Natural killer cell (primary cell): ENCODE measurements around the gene PNLIPRP2. TPM values are rescaled to one million over a fixed set of nuclear protein-coding genes. Genes with fewer than 3 reads are reported as not detected.

ENCODE experiments used
- ATAC-seq, 3 donors: fragments of 150-1000 bp in 2 of 3; fragments of 200-7000 bp in 1 of 3; cut with Tn5 transposase; 1 replicate in 1 of 3; 2 replicates in 2 of 3; pipeline ENCODE4 v1.10.0; 2021; ENCODE audit warnings: mild to moderate bottlenecking in 2 of 3, moderate library complexity in 2 of 3
- DNase-seq, 2 donors: peaks; one replicate each; pipeline versions ENCODE4 v3.0.0 to v3.0.0-alpha.2; 2013 to 2021; ENCODE audit warnings: mixed read lengths in 1 of 2
- H3K27ac ChIP-seq: one replicate; pipeline ENCODE4 v1.5.1; 2013; ENCODE audit warnings: mild to moderate bottlenecking, low read length
- H3K27me3 ChIP-seq: one replicate; pipeline ENCODE4 v1.6.1; 2013; ENCODE audit warnings: low read length; ENCODE audit not compliant: control insufficient read depth, insufficient read depth
- H3K36me3 ChIP-seq: one replicate; pipeline ENCODE4 v1.6.1; 2013; ENCODE audit warnings: low read length; ENCODE audit not compliant: control insufficient read depth, insufficient read depth
- H3K4me1 ChIP-seq: one replicate; pipeline ENCODE4 v1.6.1; 2013; ENCODE audit warnings: low read length; ENCODE audit not compliant: control insufficient read depth, insufficient read depth
- H3K4me3 ChIP-seq: one replicate; pipeline ENCODE4 v1.5.1; 2013; ENCODE audit warnings: low read length
- H3K9me3 ChIP-seq: one replicate; pipeline ENCODE4 v1.6.1; 2013; ENCODE audit warnings: low read length; ENCODE audit not compliant: control insufficient read depth, insufficient read depth
- H3K27ac Mint-ChIP-seq, 2 donors: one replicate each; pipeline ENCODE4 v1.8.0; 2022; ENCODE audit warnings: mild to moderate bottlenecking in 2 of 2, mixed read lengths in 2 of 2, moderate library complexity in 1 of 2
- H3K27me3 Mint-ChIP-seq, 2 donors: one replicate each; pipeline ENCODE4 v1.8.0; 2022; ENCODE audit warnings: low read depth in 2 of 2, mixed read lengths in 2 of 2
- H3K36me3 Mint-ChIP-seq: one replicate; pipeline ENCODE4 v1.8.0; 2022; ENCODE audit warnings: mixed read lengths
- H3K4me1 Mint-ChIP-seq, 2 donors: one replicate each; pipeline ENCODE4 v1.8.0; 2022; ENCODE audit warnings: mixed read lengths in 2 of 2
- H3K4me3 Mint-ChIP-seq: one replicate; pipeline ENCODE4 v1.8.0; 2022; ENCODE audit warnings: mild to moderate bottlenecking, moderate library complexity, mixed read lengths
- H3K9me3 Mint-ChIP-seq, 2 donors: one replicate each; pipeline ENCODE4 v1.8.0; 2022; ENCODE audit warnings: mixed read lengths in 2 of 2
- CTCF ChIP-seq: fragments of 200-600 bp; IDR thresholded peaks from one replicate; pipeline ENCODE4 v1.8.0; 2022; ENCODE audit warnings: antibody characterized with exemption
- WGBS: methylation state at CpG from one replicate; pipeline ENCODE4 v1.1.7; 2013; ENCODE audit warnings: missing lambda C conversion rate; ENCODE audit not compliant: insufficient coverage; 5-methylcytosine and 5-hydroxymethylcytosine counted together
- intact Hi-C: fragments of 100-400 bp; cut with micrococcal nuclease; formaldehyde crosslinking; loops from one replicate; pipeline ENCODE4 v1.14.2; 2022
- total RNA-seq, 4 donors: library from RNA; stranded (reverse); fragments of 120-200 nt in 1 of 4; gene quantifications; one replicate each; pipeline versions ENCODE4 v1.2.3 to v1.2.4, GENCODE V29; 2013 to 2022

PNLIPRP2 gene
- total RNA-seq, 3 donors from 2014 or later (not counting 1 experiment from before 2014, with no cell fraction given): not detected

GRCh38 chr10:116687633-116688032, 66.9 kb downstream of the PNLIPRP2 start:
- no peak for DNase-seq
- no peak overlapping the region for H3K4me3 Mint-ChIP-seq
- no peaks in the 10 kb centered on the region for H3K36me3 Mint-ChIP-seq
- 80% methylated on average over 6 of the region's 6 CpGs for WGBS
- intact Hi-C loops: no loop called here
- no peak overlapping the region for H3K27ac ChIP-seq
- H3K27ac Mint-ChIP-seq: no peak overlapping the region
- no peaks in the 10 kb centered on the region for H3K4me1 Mint-ChIP-seq
- no peak overlapping the region for H3K4me3 ChIP-seq
- no peaks in the 10 kb centered on the region for H3K36me3 ChIP-seq
- no peaks in the 10 kb centered on the region for H3K27me3 ChIP-seq
- H3K9me3 Mint-ChIP-seq: no peaks in the 10 kb centered on the region
- no peaks in the 10 kb centered on the region for H3K9me3 ChIP-seq
- ATAC-seq: no peak
- H3K4me1 ChIP-seq: no peaks in the 10 kb centered on the region
- TF ChIP-seq CTCF: no peak
- no peaks in the 10 kb centered on the region for H3K27me3 Mint-ChIP-seq

- ATAC-seq (no peak), DNase-seq (no peak)
- no peak overlapping the region for H3K4me3 ChIP-seq
- no peak overlapping the region for H3K27ac ChIP-seq
- no peaks in the 10 kb centered on the region for H3K36me3 Mint-ChIP-seq
- no peak for TF ChIP-seq CTCF
- H3K9me3 Mint-ChIP-seq: no peaks in the 10 kb centered on the region
- H3K4me1 Mint-ChIP-seq: no peaks in the 10 kb centered on the region
- no peaks in the 10 kb centered on the region for H3K27me3 Mint-ChIP-seq
- H3K27ac Mint-ChIP-seq: no peak overlapping the region
- no peaks in the 10 kb centered on the region for H3K27me3 ChIP-seq
- 26% methylated on average over 7 of the region's 7 CpGs for WGBS
- H3K4me1 ChIP-seq: no peaks in the 10 kb centered on the region
- intact Hi-C loops: no loop called here
- no peaks in the 10 kb centered on the region for H3K9me3 ChIP-seq
- no peak overlapping the region for H3K4me3 Mint-ChIP-seq
- no peaks in the 10 kb centered on the region for H3K36me3 ChIP-seq
Measured at GRCh38 chr10:116688241-116688711, 67.5 kb downstream of the PNLIPRP2 start.

- no peak overlapping the region for H3K27ac ChIP-seq
- Mint-ChIP-seq H3K36me3 (no peaks in the 10 kb centered on the region), H3K27me3 (no peaks in the 10 kb centered on the region), H3K27ac (no peak overlapping the region), H3K4me1 (no peaks in the 10 kb centered on the region), H3K9me3 (no peaks in the 10 kb centered on the region), H3K4me3 (no peak overlapping the region)
- H3K27me3 ChIP-seq: no peaks in the 10 kb centered on the region
- H3K9me3 ChIP-seq: no peaks in the 10 kb centered on the region
- H3K4me3 ChIP-seq: no peak overlapping the region
- H3K36me3 ChIP-seq: no peaks in the 10 kb centered on the region
- WGBS: 85% methylated on average over 7 of the region's 7 CpGs
- H3K4me1 ChIP-seq: no peaks in the 10 kb centered on the region
- no peak for DNase-seq
- intact Hi-C loops: no loop called here
- no peak for ATAC-seq
- no peak for TF ChIP-seq CTCF
Measured at GRCh38 chr10:116688741-116689495, 68.2 kb downstream of the PNLIPRP2 start.

- ATAC-seq (no peak), DNase-seq (no peak)
- WGBS: 95% methylated on average over 4 of the region's 4 CpGs
- Histone ChIP-seq H3K4me1 (no peaks in the 10 kb centered on the region), H3K9me3 (no peaks in the 10 kb centered on the region), H3K36me3 (no peaks in the 10 kb centered on the region), H3K27me3 (no peaks in the 10 kb centered on the region), H3K27ac (no peak overlapping the region), H3K4me3 (no peak overlapping the region)
- H3K9me3 Mint-ChIP-seq: no peaks in the 10 kb centered on the region
- H3K4me3 Mint-ChIP-seq: no peak overlapping the region
- TF ChIP-seq CTCF: no peak
- intact Hi-C loops: no loop called here
- H3K4me1 Mint-ChIP-seq: no peaks in the 10 kb centered on the region
- H3K27ac Mint-ChIP-seq: no peak overlapping the region
- peaks cover 0 to 2% of the 10 kb centered on the region in 2 donors for H3K27me3 Mint-ChIP-seq
- no peaks in the 10 kb centered on the region for H3K36me3 Mint-ChIP-seq
Measured at GRCh38 chr10:116689744-116690143, 69.0 kb downstream of the PNLIPRP2 start.
